ENCODE measurements around the gene ANKEF1. TPM values are rescaled to one million over a fixed set of nuclear protein-coding genes. Genes with fewer than 3 reads are reported as not detected.

The ANKEF1 gene
- total RNA-seq, 4 donors from 2014 or later: 5.1 to 10.8 (median 8.7) TPM

DNA sequence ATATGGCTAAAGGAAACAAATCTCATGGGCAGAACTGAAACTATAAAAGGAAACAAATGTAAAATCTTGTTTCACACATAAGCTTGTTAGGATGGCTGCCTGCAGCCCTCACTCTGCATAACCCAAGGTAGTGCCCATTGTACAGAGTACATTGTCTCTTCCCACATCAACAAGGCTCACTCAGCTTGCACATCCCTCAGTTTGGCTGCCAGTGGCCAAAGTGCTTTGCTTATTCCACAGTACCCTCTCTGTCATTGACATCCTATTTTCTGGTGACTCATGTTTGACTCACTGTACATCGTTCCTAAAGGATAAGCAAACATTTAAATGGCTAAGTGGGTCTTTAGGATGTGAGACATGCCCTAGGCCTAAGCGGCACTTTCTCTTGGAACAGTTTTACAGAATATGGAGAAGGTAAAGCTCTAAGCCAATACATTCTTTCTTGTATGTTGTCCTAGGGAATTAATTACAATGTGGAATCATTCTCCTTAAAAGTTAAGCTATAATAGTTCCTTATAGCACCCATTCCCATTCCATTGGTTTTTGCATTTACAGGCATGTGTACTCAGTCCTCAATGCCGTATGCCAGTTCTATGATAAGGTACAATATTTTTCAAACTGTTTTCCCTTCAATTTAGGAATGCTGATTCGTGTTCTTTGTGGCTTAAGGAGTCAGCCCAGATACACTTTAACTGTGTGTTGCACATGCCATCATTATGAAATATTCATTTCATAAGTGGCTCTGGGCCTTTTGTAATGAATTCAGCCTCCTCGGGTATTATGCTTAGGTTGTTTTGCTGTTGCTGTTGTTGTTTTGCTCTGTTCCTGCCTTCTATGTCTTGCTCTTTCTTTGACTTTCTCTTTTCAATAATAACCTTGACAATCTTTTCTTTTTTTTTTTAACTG is 5.5 kb downstream of the ANKEF1 start:
- TF ChIP-seq, protein P1, sequence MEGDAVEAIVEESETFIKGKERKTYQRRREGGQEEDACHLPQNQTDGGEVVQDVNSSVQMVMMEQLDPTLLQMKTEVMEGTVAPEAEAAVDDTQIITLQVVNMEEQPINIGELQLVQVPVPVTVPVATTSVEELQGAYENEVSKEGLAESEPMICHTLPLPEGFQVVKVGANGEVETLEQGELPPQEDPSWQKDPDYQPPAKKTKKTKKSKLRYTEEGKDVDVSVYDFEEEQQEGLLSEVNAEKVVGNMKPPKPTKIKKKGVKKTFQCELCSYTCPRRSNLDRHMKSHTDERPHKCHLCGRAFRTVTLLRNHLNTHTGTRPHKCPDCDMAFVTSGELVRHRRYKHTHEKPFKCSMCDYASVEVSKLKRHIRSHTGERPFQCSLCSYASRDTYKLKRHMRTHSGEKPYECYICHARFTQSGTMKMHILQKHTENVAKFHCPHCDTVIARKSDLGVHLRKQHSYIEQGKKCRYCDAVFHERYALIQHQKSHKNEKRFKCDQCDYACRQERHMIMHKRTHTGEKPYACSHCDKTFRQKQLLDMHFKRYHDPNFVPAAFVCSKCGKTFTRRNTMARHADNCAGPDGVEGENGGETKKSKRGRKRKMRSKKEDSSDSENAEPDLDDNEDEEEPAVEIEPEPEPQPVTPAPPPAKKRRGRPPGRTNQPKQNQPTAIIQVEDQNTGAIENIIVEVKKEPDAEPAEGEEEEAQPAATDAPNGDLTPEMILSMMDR (IDR thresholded peaks at IDR 0.05; ENCODE audit: low read depth): no peak

DNA sequence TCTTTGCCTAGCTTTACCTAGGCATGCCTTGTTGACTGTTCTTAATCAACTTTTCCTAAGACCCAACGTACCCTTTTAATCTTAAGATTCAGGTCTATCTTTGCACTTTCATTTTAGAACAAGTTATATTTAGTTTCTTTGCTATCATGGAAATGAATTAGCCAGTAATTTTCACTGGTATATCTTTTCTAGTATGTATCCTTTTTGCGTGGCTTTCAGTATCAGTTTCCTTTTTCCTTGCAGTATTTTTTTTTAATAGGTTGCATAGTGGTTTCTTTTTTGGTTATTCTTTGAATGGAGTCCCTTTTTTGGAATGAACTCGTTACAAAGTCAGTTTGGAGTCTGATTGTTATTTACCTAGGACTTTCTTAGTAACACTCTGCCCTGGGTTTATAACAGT is 7.3 kb downstream of the ANKEF1 start:
- TF ChIP-seq, protein P1 (IDR thresholded peaks at IDR 0.05; ENCODE audit: low read depth): no peak

DNA sequence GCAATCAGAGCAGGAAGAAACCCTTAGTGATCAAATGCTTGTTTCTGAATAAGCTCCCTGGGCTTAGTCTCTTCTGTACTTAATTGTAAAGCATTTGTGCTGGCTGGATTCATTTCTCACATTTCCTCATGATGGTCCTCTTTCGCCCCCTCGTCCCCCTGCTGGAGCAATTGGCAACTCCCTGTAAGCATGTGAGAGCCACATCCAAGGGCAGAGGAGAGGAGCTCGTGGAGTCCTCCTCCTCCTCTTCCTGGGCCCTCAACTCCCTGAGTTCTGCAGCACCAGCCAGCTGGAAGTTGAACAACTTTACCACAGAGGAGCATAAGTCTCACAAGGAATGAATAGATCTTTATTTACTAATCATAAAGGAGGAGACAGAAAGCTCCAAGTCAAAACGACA is 12.6 kb downstream of the ANKEF1 start:
- TF ChIP-seq, protein P1 (IDR thresholded peaks at IDR 0.05; ENCODE audit: low read depth): no peak

DNA sequence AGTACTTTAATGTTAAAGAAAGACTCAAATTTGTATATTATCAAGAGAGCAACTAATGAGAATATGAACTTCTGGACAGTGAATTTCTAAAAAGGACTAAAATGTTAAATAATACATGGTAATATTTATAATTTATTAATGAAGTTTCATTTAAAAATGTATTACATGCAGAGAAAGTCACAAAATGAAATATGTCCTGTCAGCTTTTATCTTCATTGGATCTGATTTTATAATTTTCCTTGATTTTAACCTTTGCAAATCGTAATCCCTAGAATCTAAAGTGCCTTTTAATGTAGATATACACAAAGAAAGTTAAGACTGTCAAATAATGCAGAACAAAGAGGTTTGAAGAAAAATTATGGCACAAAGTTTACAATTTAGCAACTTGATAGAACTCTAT is 16.4 kb downstream of the ANKEF1 start:
- TF ChIP-seq, protein P1 (IDR thresholded peaks at IDR 0.05; ENCODE audit: low read depth): no peak

DNA sequence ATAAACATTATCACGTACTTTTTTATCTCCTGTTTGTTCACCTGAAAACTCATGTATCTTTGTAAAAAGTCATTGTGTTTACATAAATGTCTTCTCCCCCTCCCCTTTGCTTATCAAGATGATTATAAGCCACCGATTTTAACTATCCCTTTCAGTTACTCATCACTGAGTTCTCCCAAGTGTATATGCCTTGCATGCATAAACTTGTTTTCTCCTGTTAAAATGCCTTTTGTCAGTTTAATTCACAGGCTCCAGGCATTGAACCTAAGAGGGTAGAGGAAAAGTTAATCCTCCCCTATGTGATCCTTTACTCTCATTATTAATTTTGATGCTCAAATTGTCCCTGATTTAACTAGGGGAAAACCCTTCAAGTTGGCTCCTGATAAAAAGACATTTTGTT is 24.2 kb downstream of the ANKEF1 start:
- TF ChIP-seq, protein P1 (IDR thresholded peaks at IDR 0.05; ENCODE audit: low read depth): no peak

DNA sequence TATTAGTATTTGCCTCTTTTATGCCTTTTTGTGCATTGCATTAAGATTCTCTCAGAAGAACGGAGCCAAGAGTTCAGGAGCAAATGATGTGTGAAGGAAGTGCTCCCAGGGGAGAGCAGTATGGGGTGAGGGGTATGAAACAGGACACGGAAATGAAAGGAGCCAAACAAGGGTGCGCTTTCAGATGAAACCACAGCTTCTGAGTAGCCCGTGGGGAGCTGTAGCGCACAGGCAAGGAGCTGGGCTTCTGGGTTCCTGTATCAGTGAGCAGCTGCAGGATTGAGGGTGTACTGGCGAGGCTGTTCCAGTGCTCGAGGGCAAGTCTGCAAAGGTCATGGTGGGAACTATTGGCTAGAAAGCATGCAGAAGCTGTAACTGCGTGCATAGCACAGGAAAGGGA is 25.4 kb downstream of the ANKEF1 start:
- TF ChIP-seq, protein P1 (IDR thresholded peaks at IDR 0.05; ENCODE audit: low read depth): no peak

DNA sequence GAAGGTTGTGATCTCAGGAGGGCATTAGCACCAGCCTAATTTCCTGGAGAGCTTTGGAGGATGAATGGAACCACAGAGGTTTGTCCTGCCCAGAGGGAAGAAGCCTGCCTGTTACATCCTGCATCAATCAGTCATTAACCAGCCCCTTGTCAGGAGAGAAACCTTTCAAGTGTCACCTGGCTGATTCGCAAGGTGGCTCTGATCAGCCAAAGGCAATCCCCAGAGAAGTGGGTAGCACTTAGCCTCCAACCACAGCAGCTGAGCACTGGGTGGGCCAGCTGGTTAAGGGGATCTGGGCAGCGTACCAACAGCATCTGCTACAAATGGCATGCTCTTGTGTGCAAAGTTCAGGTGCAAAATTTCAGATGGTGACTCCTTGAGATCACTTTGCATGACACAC is 26.9 kb downstream of the ANKEF1 start:
- TF ChIP-seq, protein P1 (IDR thresholded peaks at IDR 0.05; ENCODE audit: low read depth): no peak

Measured in subcutaneous adipose tissue (tissue), 4 donors.